ENCODE results near the gene C11orf54. TPM values are rescaled to one million over a fixed set of nuclear protein-coding genes. Genes with fewer than 3 reads are reported as not detected.

C11orf54 gene
- total and polyA plus RNA-seq, 12 donors, result 12.2 to 39.5 (median 27.6) TPM

DNA sequence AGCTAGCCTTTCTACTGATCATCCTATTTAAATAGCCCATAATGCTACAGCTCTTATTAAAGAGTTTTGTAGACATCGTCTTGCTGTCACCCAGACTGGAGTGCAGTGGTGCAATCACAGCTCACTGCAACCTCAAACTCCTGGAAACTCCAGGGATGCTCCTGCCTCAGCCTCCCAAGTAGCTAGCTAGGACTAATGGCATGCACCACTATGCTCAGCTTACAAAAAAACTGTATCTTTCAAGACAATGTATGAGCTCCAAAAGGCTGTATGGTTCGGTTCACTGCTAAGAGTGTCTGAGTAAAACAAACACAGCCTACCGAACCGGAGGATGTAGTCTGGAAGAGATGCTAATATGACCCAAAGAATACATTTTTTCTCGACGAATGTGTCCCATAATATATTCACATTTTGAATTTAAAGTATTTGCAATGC lies 2.8 kb upstream of the C11orf54 start:
- no peaks in the 10 kb centered on the region for H3K27me3 ChIP-seq
- TF ChIP-seq, protein P1, sequence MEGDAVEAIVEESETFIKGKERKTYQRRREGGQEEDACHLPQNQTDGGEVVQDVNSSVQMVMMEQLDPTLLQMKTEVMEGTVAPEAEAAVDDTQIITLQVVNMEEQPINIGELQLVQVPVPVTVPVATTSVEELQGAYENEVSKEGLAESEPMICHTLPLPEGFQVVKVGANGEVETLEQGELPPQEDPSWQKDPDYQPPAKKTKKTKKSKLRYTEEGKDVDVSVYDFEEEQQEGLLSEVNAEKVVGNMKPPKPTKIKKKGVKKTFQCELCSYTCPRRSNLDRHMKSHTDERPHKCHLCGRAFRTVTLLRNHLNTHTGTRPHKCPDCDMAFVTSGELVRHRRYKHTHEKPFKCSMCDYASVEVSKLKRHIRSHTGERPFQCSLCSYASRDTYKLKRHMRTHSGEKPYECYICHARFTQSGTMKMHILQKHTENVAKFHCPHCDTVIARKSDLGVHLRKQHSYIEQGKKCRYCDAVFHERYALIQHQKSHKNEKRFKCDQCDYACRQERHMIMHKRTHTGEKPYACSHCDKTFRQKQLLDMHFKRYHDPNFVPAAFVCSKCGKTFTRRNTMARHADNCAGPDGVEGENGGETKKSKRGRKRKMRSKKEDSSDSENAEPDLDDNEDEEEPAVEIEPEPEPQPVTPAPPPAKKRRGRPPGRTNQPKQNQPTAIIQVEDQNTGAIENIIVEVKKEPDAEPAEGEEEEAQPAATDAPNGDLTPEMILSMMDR (IDR thresholded peaks at IDR 0.05), result no peak
- ATAC-seq (no peak), DNase-seq (no peak)
- H3K36me3 ChIP-seq, result peaks cover 0 to 72% (median 46%) of the 10 kb centered on the region in 9 donors
- intact Hi-C loops (cut with DNase I), result loop anchor here in 1 of 10 donors (10.0 kb wide), 1 partner anchor 64 kb away; no protein-coding TSS in a partner anchor
- H3K27ac ChIP-seq, result no peak overlapping the region
- WGBS, 2 donors, result 67 to 71% methylated on average over 6 of the region's 6 CpGs
- H3K9me3 ChIP-seq, result no peaks in the 10 kb centered on the region
- H3K4me3 ChIP-seq, result peak overlapping the region in 4 of 10 donors; percentile 6 to 97 (median 46)
- peaks cover 0 to 73% (median 45%) of the 10 kb centered on the region in 9 donors for H3K4me1 ChIP-seq

DNA sequence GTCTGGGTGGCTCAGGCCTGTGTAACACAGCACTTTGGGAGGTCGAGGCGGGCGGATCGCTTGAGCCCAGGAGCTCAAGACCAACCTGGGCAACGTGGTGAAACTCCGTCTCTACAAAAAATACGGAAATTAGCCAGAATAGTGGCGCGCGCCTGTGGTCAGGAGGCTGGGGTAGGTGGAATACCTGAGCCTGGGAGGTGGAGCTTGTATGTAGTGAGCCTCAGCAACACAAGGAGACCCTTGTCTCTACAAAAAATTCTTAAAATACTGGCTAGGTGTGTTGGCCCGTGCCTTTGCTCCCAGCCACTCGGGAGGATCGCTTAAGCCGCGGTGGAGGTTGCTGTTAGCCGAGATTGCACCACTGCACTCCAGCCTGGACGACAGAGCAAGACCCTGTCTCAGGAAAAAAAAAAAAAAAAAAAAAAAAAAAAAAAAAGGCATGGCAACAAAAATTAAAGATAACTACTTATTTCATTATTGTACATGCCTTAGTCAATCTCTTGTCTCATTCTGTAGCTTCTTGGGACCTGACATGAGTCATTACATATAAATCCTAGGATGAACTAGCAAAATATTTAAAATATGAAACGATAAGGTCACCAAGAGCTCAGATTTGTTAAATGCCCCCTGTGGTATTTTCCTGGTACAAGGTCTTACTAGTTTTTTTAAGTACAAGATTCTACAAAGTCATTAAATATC lies 1.3 kb upstream of the C11orf54 start:
- DNase-seq, result no peak
- H3K36me3 ChIP-seq, result peaks cover 0 to 60% (median 33%) of the 10 kb centered on the region in 9 donors
- H3K4me1 ChIP-seq, result peaks cover 0 to 72% (median 49%) of the 10 kb centered on the region in 9 donors
- 22 to 24% methylated on average over 18 of the region's 18 CpGs for WGBS, 2 donors
- no peaks in the 10 kb centered on the region for H3K27me3 ChIP-seq
- H3K4me3 ChIP-seq, result peak overlapping the region; percentile 46 to 97 (median 78)
- H3K9me3 ChIP-seq, result no peaks in the 10 kb centered on the region
- intact Hi-C loops (cut with DNase I), result loop anchor here in 6 of 10 donors (2.0 to 5.0 kb wide), 3 partner anchors 42 to 78 kb away; partner anchors contain the start of genes MED17 (in 6 of the 6) and CEP295 (in 1 of the 6)
- peak overlapping the region in 7 of 10 donors; percentile 90 to 98 (median 93) for H3K27ac ChIP-seq
- ATAC-seq, result no peak
- TF ChIP-seq, protein P1 (IDR thresholded peaks at IDR 0.05), result no peak

DNA sequence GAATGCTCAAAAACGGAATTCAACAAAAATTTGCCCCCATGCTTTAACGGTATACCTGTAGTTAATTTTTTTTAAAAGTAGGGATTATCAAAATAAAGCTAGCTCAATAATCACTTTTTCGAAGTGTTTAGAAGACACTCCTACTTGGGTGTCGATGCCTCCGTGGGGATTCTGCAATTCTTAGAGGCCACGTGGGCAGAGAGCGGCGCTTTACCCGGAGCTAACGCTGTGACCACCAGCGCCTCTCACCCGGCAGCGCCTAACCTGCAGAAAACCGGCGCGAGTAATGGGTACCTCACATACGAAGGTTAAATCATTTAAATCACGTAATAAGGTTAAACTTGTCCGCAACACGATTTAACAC lies 760 bp upstream of the C11orf54 start:
- 0% methylated on average over 20 of the region's 20 CpGs for WGBS, 2 donors
- ATAC-seq, result peak; percentile 44 to 77 (median 67)
- Histone ChIP-seq H3K27ac (peak overlapping the region; percentile 72 to 98 (median 90)), H3K4me1 (peaks cover 0 to 78% (median 55%) of the 10 kb centered on the region in 9 donors), H3K4me3 (peak overlapping the region; percentile 46 to 97 (median 78)), H3K36me3 (peaks cover 0 to 55% (median 28%) of the 10 kb centered on the region in 9 donors), H3K27me3 (no peaks in the 10 kb centered on the region), H3K9me3 (no peaks in the 10 kb centered on the region)
- intact Hi-C loops (cut with DNase I), result loop anchor here in 7 of 10 donors (1.0 to 5.0 kb wide), 4 partner anchors 42 to 78 kb away; partner anchors contain the start of genes MED17 (in 7 of the 7) and CEP295 (in 1 of the 7)
- TF ChIP-seq, protein P1 (IDR thresholded peaks at IDR 0.05), result no peak
- DNase-seq, result peak; percentile 44 to 52

DNA sequence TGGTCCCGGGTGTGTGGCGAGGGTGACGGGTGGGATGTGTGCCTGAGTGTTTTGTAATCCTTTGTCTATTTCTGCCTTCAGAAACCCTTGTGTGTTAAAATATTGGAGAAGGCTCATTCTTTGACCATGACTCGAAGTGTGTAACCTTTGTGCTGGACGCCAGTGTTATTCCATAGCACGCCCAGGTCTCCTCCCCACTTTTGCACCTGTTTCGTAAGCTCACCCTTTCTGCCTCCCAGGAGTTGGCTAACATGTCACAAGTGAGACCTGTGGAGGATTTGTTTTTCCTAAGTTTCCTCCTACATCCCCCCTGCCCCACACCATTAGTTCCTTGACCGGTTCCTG lies 382 bp downstream of the C11orf54 start:
- TF ChIP-seq, protein P1 (IDR thresholded peaks at IDR 0.05), result no peak
- peak in 1 of 2 donors; percentile 29 for DNase-seq
- ATAC-seq, result peak; percentile 11 to 55 (median 48)
- peaks cover 0 to 44% (median 18%) of the 10 kb centered on the region in 9 donors for H3K36me3 ChIP-seq
- 2% methylated on average over 8 of the region's 8 CpGs for WGBS, 2 donors
- peak overlapping the region; percentile 61 to 98 (median 90) for H3K27ac ChIP-seq
- peak overlapping the region; percentile 49 to 97 (median 78) for H3K4me3 ChIP-seq
- peaks cover 0 to 82% (median 47%) of the 10 kb centered on the region in 9 donors for H3K4me1 ChIP-seq
- H3K9me3 ChIP-seq, result no peaks in the 10 kb centered on the region
- H3K27me3 ChIP-seq, result no peaks in the 10 kb centered on the region
- intact Hi-C loops (cut with DNase I), result loop anchor here in 7 of 10 donors (1.0 to 5.0 kb wide), 4 partner anchors 40 to 80 kb away; partner anchors contain the start of genes MED17 (in 7 of the 7) and CEP295 (in 1 of the 7)

Data from heart right ventricle (tissue), 16 donors.